HEK293 (cell line): ENCODE results near the gene TIAM2.

Experiments used
- MYNN ChIP-seq: fragments of 450-650 bp; formaldehyde crosslinking; IDR thresholded peaks from 2 replicates; pipeline ENCODE4 v1.5.1; 2016; ENCODE audit warnings: missing biosample characterization, missing genetic modification characterization, borderline replicate concordance
- YY1 ChIP-seq: fragments of 450-650 bp; formaldehyde crosslinking; IDR thresholded peaks from 2 replicates; pipeline ENCODE4 v1.5.1; 2018; ENCODE audit warnings: missing biosample characterization, missing genetic modification characterization
- ZNF791 ChIP-seq: fragments of 450-650 bp; formaldehyde crosslinking; IDR thresholded peaks from 2 replicates; pipeline ENCODE4 v1.5.1; 2016; ENCODE audit warnings: missing biosample characterization, missing genetic modification characterization
- TF ChIP-seq, protein P1 (sequence below): fragments of 450-650 bp; formaldehyde crosslinking; IDR thresholded peaks from 2 replicates; pipeline ENCODE4 v1.5.1; 2016; ENCODE audit warnings: missing biosample characterization, missing genetic modification characterization
- TF ChIP-seq, protein P2 (sequence below): fragments of 450-650 bp; formaldehyde crosslinking; IDR thresholded peaks from 2 replicates; pipeline ENCODE4 v1.5.1; 2016; ENCODE audit warnings: missing biosample characterization, missing genetic modification characterization

DNA sequence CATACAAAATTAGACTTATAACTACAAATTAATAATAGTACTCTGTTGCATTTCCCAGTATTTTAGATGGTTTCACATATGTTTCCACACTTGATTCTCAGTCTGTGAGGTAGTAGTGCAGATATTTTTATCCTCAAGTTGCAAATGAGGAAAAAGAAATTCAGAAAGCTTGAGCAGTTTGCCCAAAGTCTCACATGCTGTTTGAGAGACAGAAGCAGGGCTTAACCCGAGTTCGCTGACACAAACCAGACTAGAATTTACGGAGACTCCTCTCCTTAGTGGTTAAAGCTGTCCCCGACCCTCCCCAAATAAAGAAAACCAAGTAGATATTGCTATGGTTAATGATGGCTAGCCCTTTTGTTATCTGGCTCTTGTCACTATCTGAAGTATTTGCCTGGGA, 126.2 kb downstream of the TIAM2 start:
- no peak for TF ChIP-seq YY1 (tag by site-specific recombination)
- TF ChIP-seq, protein P1, sequence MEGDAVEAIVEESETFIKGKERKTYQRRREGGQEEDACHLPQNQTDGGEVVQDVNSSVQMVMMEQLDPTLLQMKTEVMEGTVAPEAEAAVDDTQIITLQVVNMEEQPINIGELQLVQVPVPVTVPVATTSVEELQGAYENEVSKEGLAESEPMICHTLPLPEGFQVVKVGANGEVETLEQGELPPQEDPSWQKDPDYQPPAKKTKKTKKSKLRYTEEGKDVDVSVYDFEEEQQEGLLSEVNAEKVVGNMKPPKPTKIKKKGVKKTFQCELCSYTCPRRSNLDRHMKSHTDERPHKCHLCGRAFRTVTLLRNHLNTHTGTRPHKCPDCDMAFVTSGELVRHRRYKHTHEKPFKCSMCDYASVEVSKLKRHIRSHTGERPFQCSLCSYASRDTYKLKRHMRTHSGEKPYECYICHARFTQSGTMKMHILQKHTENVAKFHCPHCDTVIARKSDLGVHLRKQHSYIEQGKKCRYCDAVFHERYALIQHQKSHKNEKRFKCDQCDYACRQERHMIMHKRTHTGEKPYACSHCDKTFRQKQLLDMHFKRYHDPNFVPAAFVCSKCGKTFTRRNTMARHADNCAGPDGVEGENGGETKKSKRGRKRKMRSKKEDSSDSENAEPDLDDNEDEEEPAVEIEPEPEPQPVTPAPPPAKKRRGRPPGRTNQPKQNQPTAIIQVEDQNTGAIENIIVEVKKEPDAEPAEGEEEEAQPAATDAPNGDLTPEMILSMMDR (tag by site-specific recombination), result no peak
- TF ChIP-seq, protein P2, sequence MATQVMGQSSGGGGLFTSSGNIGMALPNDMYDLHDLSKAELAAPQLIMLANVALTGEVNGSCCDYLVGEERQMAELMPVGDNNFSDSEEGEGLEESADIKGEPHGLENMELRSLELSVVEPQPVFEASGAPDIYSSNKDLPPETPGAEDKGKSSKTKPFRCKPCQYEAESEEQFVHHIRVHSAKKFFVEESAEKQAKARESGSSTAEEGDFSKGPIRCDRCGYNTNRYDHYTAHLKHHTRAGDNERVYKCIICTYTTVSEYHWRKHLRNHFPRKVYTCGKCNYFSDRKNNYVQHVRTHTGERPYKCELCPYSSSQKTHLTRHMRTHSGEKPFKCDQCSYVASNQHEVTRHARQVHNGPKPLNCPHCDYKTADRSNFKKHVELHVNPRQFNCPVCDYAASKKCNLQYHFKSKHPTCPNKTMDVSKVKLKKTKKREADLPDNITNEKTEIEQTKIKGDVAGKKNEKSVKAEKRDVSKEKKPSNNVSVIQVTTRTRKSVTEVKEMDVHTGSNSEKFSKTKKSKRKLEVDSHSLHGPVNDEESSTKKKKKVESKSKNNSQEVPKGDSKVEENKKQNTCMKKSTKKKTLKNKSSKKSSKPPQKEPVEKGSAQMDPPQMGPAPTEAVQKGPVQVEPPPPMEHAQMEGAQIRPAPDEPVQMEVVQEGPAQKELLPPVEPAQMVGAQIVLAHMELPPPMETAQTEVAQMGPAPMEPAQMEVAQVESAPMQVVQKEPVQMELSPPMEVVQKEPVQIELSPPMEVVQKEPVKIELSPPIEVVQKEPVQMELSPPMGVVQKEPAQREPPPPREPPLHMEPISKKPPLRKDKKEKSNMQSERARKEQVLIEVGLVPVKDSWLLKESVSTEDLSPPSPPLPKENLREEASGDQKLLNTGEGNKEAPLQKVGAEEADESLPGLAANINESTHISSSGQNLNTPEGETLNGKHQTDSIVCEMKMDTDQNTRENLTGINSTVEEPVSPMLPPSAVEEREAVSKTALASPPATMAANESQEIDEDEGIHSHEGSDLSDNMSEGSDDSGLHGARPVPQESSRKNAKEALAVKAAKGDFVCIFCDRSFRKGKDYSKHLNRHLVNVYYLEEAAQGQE (tag by site-specific recombination), result no peak
- TF ChIP-seq MYNN, result no peak
- no peak for TF ChIP-seq ZNF791 (tag by site-specific recombination)
